ENCODE data around the gene SNX2. TPM values are rescaled to one million over a fixed set of nuclear protein-coding genes. Genes with fewer than 3 reads are reported as not detected.
A peak's percentile ranks its signal among the peaks of the same experiment; 100 is the strongest.

Gene SNX2
- total RNA-seq, 6 experiments from 2014 or later, result 26.7 to 42.0 (median 34.2) TPM

DNA sequence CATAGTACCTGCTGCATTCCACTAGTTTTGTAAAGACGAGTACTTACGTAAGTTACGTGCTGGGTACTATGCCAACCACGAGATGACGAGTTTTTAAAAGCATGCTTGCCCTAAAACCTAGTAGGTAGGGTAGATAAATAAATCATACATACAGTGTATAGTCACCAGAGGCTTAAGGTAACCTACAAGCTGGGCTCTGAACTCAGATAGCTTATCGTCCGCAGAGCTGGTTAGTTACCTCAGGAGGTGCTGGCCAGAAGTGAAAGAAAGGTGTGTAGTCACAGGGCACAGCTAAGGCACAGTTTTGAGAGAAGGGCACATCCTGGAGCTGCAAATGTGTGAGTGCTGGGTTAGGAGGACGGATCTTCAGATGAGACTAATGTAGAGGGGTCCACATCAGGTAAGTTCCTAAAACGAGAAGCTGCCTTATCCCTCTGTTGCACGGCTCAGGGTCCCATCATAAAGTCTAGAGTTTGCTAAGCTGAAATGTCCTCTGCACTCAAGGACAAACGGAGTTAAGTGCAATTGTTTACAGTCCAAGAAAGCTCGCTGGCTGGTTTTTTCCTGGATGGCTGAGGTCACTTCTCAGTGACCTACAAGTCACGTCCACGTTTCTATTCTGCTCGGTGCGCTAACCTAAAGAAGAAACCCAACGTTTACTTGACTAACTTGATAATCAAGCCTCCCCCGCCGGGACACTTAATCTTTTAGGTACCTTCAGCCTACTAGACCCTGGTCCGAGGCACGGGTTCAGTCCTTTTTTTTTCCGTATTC is 69.4 kb downstream of the SNX2 start:
- TF ChIP-seq, protein P1, sequence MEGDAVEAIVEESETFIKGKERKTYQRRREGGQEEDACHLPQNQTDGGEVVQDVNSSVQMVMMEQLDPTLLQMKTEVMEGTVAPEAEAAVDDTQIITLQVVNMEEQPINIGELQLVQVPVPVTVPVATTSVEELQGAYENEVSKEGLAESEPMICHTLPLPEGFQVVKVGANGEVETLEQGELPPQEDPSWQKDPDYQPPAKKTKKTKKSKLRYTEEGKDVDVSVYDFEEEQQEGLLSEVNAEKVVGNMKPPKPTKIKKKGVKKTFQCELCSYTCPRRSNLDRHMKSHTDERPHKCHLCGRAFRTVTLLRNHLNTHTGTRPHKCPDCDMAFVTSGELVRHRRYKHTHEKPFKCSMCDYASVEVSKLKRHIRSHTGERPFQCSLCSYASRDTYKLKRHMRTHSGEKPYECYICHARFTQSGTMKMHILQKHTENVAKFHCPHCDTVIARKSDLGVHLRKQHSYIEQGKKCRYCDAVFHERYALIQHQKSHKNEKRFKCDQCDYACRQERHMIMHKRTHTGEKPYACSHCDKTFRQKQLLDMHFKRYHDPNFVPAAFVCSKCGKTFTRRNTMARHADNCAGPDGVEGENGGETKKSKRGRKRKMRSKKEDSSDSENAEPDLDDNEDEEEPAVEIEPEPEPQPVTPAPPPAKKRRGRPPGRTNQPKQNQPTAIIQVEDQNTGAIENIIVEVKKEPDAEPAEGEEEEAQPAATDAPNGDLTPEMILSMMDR (IDR thresholded peaks at IDR 0.05), result no peak
- no peak for TF ChIP-seq POLR2A (IDR thresholded peaks at IDR 0.05)
- intact Hi-C loops (cut with DNase I), result loop anchor here in 1 of 2 donors (10.0 kb wide), 1 partner anchor 70 kb away; the partner anchor contains the start of gene SNX2
- peak; percentile 17 to 57 (median 30) for ATAC-seq

DNA sequence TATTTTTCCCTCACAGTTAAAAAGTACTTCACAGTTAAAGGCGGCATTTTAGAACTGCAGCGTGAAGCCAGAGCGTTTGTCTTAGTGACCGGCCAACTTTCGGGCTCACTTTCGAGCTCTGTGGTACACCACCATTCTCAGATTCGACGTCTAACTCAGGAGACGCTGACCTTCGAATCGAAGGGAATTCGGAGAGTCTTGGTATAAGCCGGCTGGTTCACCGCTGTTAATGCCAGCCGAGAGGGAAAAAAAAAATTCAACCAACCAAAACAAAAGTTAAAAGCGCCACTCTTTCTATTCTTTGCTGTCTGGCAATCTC is 70.0 kb downstream of the SNX2 start:
- no peaks in the 10 kb centered on the region for H3K9me3 ChIP-seq
- intact Hi-C loops (cut with DNase I), result loop anchor here in 1 of 2 donors (10.0 kb wide), 1 partner anchor 70 kb away; the partner anchor contains the start of gene SNX2
- ATAC-seq (peak; percentile 5 to 20 (median 8)), DNase-seq (no peak)
- no peaks in the 10 kb centered on the region for H3K27me3 ChIP-seq
- peak overlapping the region; percentile 58 to 75 (median 63) for H3K27ac ChIP-seq
- no peaks in the 10 kb centered on the region for H3K36me3 ChIP-seq
- H3K4me3 ChIP-seq, result peak overlapping the region; percentile 90 to 95 (median 95)
- H3K4me1 ChIP-seq, result peaks cover 0 to 11% (median 3%) of the 10 kb centered on the region in 4 donors
- WGBS (ENCODE audit: insufficient coverage, low coverage, low lambda C conversion rate, missing lambda C conversion rate), result under 1% methylated on average over 16 of the region's 16 CpGs
- TF ChIP-seq, protein P1 (IDR thresholded peaks at IDR 0.05), result no peak
- no peak for TF ChIP-seq POLR2A (IDR thresholded peaks at IDR 0.05)

More for the DNA sequence above, 69.4 kb downstream of the SNX2 start:
- Histone ChIP-seq H3K4me1 (peaks cover 0 to 11% (median 3%) of the 10 kb centered on the region in 4 donors), H3K36me3 (no peaks in the 10 kb centered on the region), H3K9me3 (no peaks in the 10 kb centered on the region), H3K27ac (peak overlapping the region; percentile 58 to 75 (median 63)), H3K4me3 (peak overlapping the region; percentile 90 to 95 (median 95)), H3K27me3 (no peaks in the 10 kb centered on the region)
- no peak for DNase-seq
- WGBS (ENCODE audit: insufficient coverage, low coverage, low lambda C conversion rate, missing lambda C conversion rate), result 32% methylated on average over 20 of the region's 22 CpGs

DNA sequence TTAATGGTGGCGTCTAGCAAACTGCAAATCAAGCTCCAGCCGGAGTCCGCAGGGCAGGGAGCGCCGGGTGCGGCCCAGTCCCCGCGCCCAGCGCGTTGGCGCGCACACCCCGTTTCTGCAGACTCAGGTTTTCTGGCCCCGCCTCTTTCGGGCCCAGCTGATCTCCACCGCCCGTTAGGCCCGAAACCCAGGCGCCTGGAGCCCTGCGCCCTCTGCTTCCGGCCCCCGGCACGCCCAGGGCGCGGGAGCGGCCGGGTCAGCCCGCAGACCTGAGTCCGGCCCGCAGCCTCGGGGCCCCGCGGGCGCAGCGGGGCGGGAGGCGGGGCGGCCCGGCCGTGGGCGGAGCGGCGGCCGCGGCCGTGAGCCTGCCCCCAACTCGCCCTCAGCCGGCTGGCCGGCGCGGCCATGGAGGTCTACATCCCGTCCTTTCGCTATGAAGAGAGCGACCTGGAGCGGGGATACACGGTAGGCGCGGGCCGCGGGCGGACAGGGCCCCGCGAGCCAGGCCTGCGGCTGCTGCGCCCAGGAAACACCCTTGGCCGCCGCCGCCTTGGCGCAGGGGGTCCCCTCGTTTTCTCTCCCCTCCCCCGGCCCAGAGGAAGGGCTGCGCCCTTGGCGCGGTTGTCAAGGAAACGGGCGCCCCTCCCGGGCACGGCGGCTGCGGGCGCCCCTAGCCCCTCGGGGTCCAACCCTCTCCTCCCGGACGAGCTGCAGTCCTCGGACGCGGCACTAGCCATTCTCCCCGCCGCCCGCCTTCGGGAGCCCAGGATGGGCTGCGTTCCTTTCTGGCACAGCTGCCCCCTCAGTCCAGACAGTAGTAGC is 70.6 kb downstream of the SNX2 start, which contains the start of gene SNX24:
TSS of gene SNX24 (plus strand) at position 385 of the 822 bp plus-strand sequence. CDS start at position 406, 21 bp downstream.
- 1% methylated on average over 27 of the region's 92 CpGs for WGBS (ENCODE audit: insufficient coverage, low coverage, low lambda C conversion rate, missing lambda C conversion rate)
- H3K27ac ChIP-seq, result peak within 1 kb of the TSS; percentile 58 to 75 (median 63)
- peak; percentile 87 to 96 (median 92) for ATAC-seq
- H3K4me1 ChIP-seq, result peaks cover 0 to 11% (median 3%) of the 10 kb centered on the region in 4 donors
- H3K36me3 ChIP-seq, result no peaks in the 10 kb centered on the region
- DNase-seq, result peak; percentile 89 to 93 (median 92)
- peak within 1 kb of the TSS; percentile 90 to 95 (median 95) for H3K4me3 ChIP-seq
- intact Hi-C loops (cut with DNase I), result loop anchor here in 1 of 2 donors (10.0 kb wide), 1 partner anchor 71 kb away; the partner anchor contains the start of gene SNX2
- no peaks in the 10 kb centered on the region for H3K9me3 ChIP-seq
- TF ChIP-seq, protein P1 (IDR thresholded peaks at IDR 0.05), result no peak
- TF ChIP-seq POLR2A (IDR thresholded peaks at IDR 0.05), result peak; percentile 77
- no peaks in the 10 kb centered on the region for H3K27me3 ChIP-seq

DNA sequence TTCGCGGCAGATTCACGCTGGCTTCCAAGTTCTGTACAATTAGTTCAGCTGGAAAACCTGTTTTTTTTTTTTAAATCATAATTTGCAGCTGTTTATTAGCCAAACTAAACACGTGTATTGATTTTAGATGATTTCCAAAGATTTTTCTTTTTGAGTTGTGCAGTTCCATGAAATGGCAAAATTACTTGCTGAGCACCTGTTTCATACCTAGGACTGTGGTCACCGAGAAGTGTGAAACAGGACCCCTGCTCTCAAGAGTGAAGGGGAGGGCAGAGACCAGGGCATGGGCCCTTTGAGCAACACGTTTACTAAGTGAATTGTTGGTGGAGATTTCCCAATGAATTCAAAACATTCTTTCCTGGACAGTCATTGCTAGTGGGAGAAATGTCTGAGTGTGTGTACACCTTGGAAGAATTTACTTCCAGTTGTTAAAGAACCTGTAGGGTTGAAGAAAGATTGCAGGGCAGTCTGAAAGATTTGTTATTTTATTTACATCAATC is 71.2 kb downstream of the SNX2 start:
- peak in 2 of 4 donors; percentile 2 to 33 for ATAC-seq
- Histone ChIP-seq H3K4me1 (peaks cover 0 to 11% (median 3%) of the 10 kb centered on the region in 4 donors), H3K36me3 (no peaks in the 10 kb centered on the region), H3K9me3 (no peaks in the 10 kb centered on the region), H3K27me3 (no peaks in the 10 kb centered on the region), H3K27ac (peak overlapping the region; percentile 58 to 75 (median 63)), H3K4me3 (peak overlapping the region; percentile 90 to 95 (median 95))
- 2% methylated on average over 6 of the region's 6 CpGs for WGBS (ENCODE audit: insufficient coverage, low coverage, low lambda C conversion rate, missing lambda C conversion rate)
- TF ChIP-seq, protein P1 (IDR thresholded peaks at IDR 0.05), result no peak
- no peak for TF ChIP-seq POLR2A (IDR thresholded peaks at IDR 0.05)
- intact Hi-C loops (cut with DNase I), result loop anchor here in 1 of 2 donors (10.0 kb wide), 1 partner anchor 71 kb away; the partner anchor contains the start of gene SNX2
- no peak for DNase-seq
